Activated CD4-positive, CD25-positive, alpha-beta regulatory T cell treated with anti-CD3 and anti-CD28 coated beads, Interleukin-2, amount 50 U/mL, for 72 hours (primary cell): Measurements from ENCODE around the gene REEP6.

ENCODE experiments used
- DNase-seq: peaks from one replicate; pipeline ENCODE4 v3.0.0; 2021

The REEP6 gene

GRCh38 chr19:1457031-1457739, 33.8 kb upstream of the REEP6 start:
- no peak for DNase-seq

DNA sequence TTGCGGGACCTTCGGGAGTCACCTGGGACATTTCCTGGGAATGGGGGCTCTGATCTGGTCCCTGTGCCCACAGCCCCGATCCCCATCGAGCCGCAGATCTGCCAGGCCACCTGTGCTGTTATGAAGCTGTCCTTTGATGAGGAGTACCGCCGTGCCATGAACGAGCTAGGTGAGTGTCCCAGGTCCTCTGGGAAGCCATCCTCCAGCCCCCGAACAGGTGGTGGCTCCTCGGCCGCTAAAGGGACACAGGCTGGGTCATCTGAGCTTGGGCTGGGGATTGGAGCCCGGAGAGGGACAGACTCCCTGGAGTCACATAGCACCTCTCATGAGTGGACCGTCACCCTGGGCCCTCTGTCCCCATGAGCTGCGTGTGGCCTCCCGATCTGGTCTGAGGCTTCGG, 33.1 kb upstream of the REEP6 start:
- DNase-seq = no peak

- DNase-seq = no peak
Observed at GRCh38 chr19:1459479-1459878, 31.5 kb upstream of the REEP6 start.

- DNase-seq = no peak
Observed at GRCh38 chr19:1460033-1460995, 30.7 kb upstream of the REEP6 start.

GRCh38 chr19:1461862-1462261, 29.1 kb upstream of the REEP6 start:
- no peak for DNase-seq

DNA sequence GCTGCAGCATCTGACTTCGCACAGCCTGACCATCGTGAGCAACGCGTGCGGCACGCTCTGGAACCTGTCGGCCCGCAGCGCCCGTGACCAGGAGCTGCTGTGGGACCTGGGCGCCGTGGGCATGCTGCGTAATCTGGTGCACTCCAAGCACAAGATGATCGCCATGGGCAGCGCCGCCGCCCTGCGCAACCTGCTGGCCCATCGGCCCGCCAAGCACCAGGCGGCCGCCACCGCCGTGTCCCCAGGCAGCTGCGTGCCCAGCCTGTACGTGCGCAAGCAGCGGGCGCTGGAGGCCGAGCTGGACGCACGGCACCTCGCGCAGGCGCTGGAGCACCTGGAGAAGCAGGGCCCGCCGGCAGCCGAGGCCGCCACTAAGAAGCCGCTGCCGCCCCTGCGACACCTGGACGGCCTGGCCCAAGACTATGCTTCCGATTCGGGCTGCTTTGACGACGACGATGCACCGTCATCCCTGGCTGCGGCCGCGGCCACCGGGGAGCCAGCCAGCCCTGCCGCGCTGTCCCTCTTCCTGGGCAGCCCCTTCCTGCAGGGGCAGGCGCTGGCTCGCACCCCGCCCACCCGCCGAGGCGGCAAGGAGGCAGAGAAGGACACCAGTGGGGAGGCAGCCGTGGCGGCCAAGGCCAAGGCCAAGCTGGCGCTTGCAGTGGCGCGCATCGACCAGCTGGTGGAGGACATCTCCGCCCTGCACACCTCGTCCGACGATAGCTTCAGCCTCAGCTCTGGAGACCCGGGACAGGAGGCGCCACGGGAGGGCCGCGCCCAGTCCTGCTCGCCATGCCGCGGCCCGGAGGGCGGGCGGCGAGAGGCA, 25.6 kb upstream of the REEP6 start:
- no peak for DNase-seq

GRCh38 chr19:1466018-1466460, 24.9 kb upstream of the REEP6 start:
- no peak for DNase-seq

- DNase-seq = peak; percentile 31
Observed at GRCh38 chr19:1466461-1467214, 24.3 kb upstream of the REEP6 start.

- DNase-seq = no peak
Observed at GRCh38 chr19:1467215-1467489, 23.8 kb upstream of the REEP6 start.

DNA sequence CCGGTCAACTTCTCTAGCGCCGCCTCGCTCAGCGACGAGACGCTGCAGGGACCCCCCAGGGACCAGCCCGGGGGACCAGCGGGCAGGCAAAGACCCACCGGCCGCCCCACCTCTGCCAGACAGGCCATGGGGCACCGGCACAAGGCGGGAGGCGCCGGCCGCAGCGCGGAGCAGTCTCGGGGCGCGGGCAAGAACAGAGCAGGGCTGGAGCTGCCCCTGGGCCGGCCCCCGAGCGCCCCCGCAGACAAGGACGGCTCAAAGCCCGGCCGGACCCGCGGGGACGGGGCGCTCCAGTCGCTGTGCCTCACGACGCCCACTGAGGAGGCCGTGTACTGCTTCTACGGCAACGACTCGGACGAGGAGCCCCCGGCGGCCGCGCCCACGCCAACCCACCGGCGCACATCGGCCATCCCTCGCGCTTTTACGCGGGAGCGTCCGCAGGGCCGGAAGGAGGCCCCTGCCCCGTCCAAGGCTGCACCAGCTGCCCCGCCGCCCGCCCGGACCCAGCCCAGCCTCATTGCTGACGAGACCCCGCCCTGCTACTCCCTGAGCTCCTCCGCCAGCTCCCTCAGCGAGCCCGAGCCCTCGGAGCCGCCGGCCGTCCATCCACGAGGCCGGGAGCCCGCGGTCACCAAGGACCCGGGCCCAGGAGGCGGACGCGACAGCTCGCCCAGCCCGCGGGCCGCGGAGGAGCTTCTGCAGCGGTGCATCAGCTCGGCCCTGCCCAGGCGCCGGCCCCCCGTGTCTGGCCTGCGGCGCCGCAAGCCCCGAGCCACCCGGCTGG, 23.3 kb upstream of the REEP6 start:
- peak; percentile 31 for DNase-seq

DNA sequence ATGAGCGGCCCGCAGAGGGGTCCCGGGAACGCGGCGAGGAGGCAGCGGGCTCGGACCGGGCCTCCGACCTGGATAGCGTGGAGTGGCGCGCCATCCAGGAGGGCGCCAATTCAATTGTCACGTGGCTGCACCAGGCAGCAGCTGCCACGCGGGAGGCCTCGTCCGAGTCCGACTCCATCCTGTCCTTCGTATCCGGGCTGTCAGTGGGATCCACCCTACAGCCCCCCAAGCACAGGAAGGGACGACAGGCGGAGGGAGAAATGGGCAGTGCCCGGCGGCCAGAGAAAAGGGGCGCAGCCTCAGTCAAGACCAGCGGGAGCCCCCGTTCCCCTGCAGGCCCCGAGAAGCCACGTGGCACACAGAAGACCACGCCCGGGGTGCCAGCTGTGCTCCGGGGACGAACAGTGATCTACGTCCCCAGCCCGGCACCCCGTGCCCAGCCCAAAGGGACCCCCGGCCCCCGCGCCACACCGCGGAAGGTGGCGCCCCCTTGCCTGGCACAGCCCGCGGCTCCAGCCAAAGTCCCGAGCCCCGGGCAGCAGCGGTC, 22.6 kb upstream of the REEP6 start:
- DNase-seq = peak; percentile 31

DNA sequence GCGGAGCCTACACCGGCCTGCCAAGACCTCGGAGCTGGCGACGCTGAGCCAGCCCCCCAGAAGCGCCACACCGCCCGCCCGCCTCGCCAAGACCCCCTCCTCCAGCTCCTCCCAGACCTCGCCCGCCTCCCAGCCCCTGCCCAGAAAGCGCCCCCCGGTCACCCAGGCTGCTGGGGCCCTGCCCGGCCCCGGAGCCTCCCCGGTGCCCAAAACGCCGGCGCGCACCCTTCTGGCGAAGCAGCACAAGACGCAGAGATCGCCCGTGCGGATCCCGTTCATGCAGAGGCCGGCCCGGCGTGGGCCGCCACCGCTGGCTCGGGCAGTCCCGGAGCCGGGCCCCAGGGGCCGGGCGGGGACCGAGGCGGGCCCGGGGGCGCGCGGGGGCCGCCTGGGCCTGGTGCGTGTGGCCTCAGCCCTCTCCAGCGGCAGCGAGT, 22.1 kb upstream of the REEP6 start:
- DNase-seq = peak; percentile 49

DNA sequence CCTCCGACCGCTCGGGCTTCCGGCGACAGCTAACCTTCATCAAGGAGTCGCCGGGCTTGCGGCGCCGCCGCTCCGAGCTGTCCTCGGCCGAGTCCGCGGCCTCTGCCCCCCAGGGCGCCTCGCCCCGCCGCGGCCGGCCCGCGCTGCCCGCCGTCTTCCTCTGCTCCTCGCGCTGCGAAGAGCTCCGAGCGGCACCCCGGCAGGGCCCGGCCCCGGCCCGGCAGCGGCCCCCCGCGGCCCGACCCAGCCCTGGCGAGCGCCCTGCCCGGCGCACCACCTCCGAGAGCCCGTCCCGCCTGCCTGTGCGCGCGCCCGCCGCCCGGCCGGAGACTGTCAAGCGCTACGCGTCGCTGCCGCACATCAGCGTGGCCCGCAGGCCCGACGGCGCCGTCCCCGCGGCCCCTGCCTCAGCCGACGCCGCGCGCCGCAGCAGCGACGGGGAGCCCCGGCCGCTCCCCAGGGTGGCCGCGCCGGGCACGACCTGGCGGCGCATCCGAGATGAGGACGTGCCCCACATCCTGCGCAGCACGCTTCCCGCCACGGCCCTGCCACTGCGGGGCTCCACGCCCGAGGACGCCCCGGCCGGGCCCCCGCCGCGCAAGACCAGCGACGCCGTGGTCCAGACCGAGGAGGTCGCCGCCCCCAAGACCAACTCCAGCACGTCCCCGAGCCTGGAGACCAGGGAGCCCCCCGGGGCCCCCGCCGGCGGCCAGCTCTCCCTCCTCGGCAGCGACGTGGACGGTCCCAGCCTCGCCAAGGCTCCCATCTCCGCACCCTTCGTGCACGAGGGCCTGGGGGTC, 21.5 kb upstream of the REEP6 start:
- DNase-seq = peak; percentile 42

DNA sequence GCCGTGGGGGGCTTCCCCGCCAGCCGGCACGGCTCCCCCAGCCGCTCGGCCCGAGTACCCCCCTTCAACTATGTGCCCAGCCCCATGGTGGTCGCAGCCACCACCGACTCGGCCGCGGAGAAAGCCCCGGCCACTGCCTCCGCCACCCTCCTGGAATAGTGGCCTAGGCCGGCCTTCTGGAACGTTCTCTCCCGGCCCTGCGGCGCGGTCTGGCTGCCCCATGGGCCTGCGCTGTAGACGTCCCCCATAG, 21.0 kb upstream of the REEP6 start:
- DNase-seq = peak; percentile 37

GRCh38 chr19:1470305-1471009, 20.5 kb upstream of the REEP6 start:
- DNase-seq = peak; percentile 68

DNA sequence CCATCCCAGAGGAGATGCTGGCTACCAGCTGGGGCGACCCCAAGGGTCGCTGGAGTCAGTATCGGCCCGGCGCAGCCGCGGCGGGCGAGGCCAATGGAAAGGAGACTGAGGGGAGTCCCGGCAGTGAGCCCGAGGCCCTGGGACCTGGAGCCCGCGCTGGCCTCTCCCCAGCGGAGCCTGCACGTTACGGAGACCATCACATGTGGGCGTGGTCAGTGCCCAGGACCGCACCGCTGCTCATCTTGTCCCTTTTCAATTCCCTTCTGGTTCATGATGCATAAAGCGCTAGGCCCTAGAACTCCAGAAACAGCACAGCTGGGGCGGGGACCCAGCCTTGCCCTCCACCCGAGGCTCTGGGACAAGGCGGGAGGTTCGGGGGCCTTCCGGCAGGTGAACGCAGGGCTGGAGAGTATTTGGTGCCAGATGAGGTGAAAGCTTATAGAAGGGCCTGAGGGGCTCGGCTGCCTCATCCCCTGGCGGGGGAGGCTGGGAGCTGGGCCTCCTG, 19.9 kb upstream of the REEP6 start:
- DNase-seq = no peak

DNA sequence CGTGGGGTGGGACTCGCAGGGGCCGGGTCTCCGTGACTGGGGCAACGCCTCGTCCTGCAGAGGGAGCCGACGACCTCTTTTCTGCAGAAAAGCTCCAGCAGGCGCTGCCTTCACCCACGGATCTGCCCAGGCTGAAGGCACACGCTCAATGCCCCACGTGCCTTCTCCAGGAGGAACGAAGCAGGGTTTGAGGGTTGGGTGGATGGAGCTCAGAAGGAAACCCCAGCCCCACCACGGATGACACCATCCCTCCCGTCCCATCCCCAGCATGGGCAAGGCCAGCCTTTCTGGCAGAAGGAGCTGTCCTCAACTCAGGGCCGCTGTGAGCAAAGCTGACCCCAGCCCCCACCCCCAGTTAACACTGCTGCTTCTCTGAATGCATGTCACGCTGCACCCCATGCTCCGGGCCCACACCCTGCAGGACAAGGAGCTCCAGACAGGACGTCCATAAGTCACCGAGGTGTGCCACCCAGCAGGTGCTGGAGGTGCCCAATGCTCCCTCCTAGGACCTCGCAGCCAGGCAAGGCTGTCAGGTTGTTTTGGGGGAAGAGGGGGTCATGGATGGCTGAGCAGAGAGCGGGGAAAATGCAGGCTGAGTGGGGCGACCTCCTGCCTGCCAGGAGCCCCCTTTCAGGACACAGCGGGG, 19.3 kb upstream of the REEP6 start:
- DNase-seq = no peak

DNA sequence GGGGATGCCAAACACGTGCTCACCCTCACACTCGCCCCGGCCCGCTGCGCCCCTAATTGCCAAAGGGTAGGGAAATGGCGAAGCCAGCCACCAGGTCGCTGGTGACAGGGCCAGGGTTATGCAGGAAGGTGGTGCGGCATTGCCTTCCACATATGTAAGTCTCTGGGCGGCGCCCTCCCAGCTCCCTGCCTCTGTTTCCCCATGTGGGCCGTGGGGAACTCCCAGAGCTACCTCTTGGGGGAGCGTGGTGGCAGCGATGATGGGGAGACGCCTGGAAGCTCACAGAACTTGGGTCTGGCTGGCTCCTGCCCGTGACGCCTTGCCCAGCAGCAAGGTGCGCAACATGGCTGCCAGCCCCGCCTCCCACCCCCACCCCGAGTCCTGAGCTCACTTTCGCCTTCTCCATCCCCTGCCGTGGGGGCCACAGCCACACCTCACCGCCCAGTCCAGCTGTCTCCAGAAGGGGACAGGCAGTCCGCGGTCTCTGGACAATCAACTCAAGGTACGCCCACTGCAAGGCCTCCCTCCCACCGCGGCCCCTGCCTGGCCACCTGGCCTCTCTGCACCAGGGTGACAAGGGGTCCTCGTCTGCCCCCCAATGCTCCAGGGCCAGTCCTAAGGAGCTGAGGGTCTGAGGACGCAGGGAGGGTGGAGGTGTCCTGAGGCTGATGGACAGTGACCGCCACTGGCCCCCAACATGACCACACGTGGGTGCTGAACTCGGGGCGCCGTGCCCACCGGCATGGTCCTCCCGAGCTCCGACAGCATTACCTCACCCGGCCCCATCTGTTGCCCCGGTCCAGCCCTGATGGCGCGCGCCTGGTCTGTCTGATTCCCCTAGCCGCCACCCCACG, 18.5 kb upstream of the REEP6 start:
- no peak for DNase-seq
